ENCODE results near the gene PTPN3.

Gene PTPN3

GRCh38 chr9:109383356-109383755, 114.8 kb downstream of the PTPN3 start:
- Histone ChIP-seq H3K27ac (no peak overlapping the region), H3K36me3 (ENCODE audit: insufficient read depth, low read length) (no peaks in the 10 kb centered on the region), H3K4me3 (no peak overlapping the region), H3K9ac (ENCODE audit: insufficient read length) (no peak overlapping the region), H3K9me3 (ENCODE audit: low read depth, low read length) (no peaks in the 10 kb centered on the region)
- TF ChIP-seq POLR2AphosphoS5 (IDR thresholded peaks at IDR 0.05; ENCODE audit: borderline replicate concordance, low read depth, low read length) (no peak), FOXP2 (optimal IDR thresholded peaks at IDR 0.05; ENCODE audit: control extremely low read depth, extremely low read length, insufficient read depth) (no peak), EZH2 (IDR thresholded peaks at IDR 0.05) (no peak)
- no peak for DNase-seq (ENCODE audit: low read depth, low spot score)

- Histone ChIP-seq H3K9me3 (ENCODE audit: low read depth, low read length) (no peaks in the 10 kb centered on the region), H3K36me3 (ENCODE audit: insufficient read depth, low read length) (no peaks in the 10 kb centered on the region), H3K9ac (ENCODE audit: insufficient read length) (no peak overlapping the region), H3K27ac (no peak overlapping the region), H3K4me3 (no peak overlapping the region)
- DNase-seq (ENCODE audit: low read depth, low spot score) = no peak
- no peak for TF ChIP-seq POLR2AphosphoS5 (IDR thresholded peaks at IDR 0.05; ENCODE audit: borderline replicate concordance, low read depth, low read length)
- no peak for TF ChIP-seq FOXP2 (optimal IDR thresholded peaks at IDR 0.05; ENCODE audit: control extremely low read depth, extremely low read length, insufficient read depth)
- no peak for TF ChIP-seq EZH2 (IDR thresholded peaks at IDR 0.05)
Measured at GRCh38 chr9:109382585-109382984, 115.5 kb downstream of the PTPN3 start.

- DNase-seq (ENCODE audit: low read depth, low spot score) = no peak
- Histone ChIP-seq H3K36me3 (ENCODE audit: insufficient read depth, low read length) (no peaks in the 10 kb centered on the region), H3K4me3 (no peak overlapping the region), H3K9me3 (ENCODE audit: low read depth, low read length) (no peaks in the 10 kb centered on the region), H3K27ac (no peak overlapping the region), H3K9ac (ENCODE audit: insufficient read length) (no peak overlapping the region)
- TF ChIP-seq FOXP2 (optimal IDR thresholded peaks at IDR 0.05; ENCODE audit: control extremely low read depth, extremely low read length, insufficient read depth) = no peak
- TF ChIP-seq POLR2AphosphoS5 (IDR thresholded peaks at IDR 0.05; ENCODE audit: borderline replicate concordance, low read depth, low read length) = no peak
- TF ChIP-seq EZH2 (IDR thresholded peaks at IDR 0.05) = no peak
Measured at GRCh38 chr9:109382182-109382581, 115.9 kb downstream of the PTPN3 start.

GRCh38 chr9:109381011-109381729, 116.9 kb downstream of the PTPN3 start:
- Histone ChIP-seq H3K27ac (no peak overlapping the region), H3K9me3 (ENCODE audit: low read depth, low read length) (no peaks in the 10 kb centered on the region), H3K9ac (ENCODE audit: insufficient read length) (no peak overlapping the region), H3K4me3 (no peak overlapping the region), H3K36me3 (ENCODE audit: insufficient read depth, low read length) (no peaks in the 10 kb centered on the region)
- DNase-seq (ENCODE audit: low read depth, low spot score) = no peak
- TF ChIP-seq POLR2AphosphoS5 (IDR thresholded peaks at IDR 0.05; ENCODE audit: borderline replicate concordance, low read depth, low read length) (no peak), EZH2 (IDR thresholded peaks at IDR 0.05) (no peak), FOXP2 (optimal IDR thresholded peaks at IDR 0.05; ENCODE audit: control extremely low read depth, extremely low read length, insufficient read depth) (no peak)

GRCh38 chr9:109379513-109379912, 118.6 kb downstream of the PTPN3 start:
- no peaks in the 10 kb centered on the region for H3K36me3 ChIP-seq (ENCODE audit: insufficient read depth, low read length)
- no peak for DNase-seq (ENCODE audit: low read depth, low spot score)
- H3K9me3 ChIP-seq (ENCODE audit: low read depth, low read length) = no peaks in the 10 kb centered on the region
- TF ChIP-seq EZH2 (IDR thresholded peaks at IDR 0.05) (no peak), POLR2AphosphoS5 (IDR thresholded peaks at IDR 0.05; ENCODE audit: borderline replicate concordance, low read depth, low read length) (no peak), FOXP2 (optimal IDR thresholded peaks at IDR 0.05; ENCODE audit: control extremely low read depth, extremely low read length, insufficient read depth) (no peak)
- H3K4me3 ChIP-seq = no peak overlapping the region
- H3K27ac ChIP-seq = no peak overlapping the region
- no peak overlapping the region for H3K9ac ChIP-seq (ENCODE audit: insufficient read length)

- no peak overlapping the region for H3K27ac ChIP-seq
- TF ChIP-seq FOXP2 (optimal IDR thresholded peaks at IDR 0.05; ENCODE audit: control extremely low read depth, extremely low read length, insufficient read depth) = no peak
- DNase-seq (ENCODE audit: low read depth, low spot score) = no peak
Measured at GRCh38 chr9:109378316-109378715, 119.8 kb downstream of the PTPN3 start.

GRCh38 chr9:109372246-109372645, 125.9 kb downstream of the PTPN3 start:
- H3K4me3 ChIP-seq = no peak overlapping the region
- no peak overlapping the region for H3K27ac ChIP-seq
- TF ChIP-seq POLR2AphosphoS5 (IDR thresholded peaks at IDR 0.05; ENCODE audit: borderline replicate concordance, low read depth, low read length) (no peak), FOXP2 (optimal IDR thresholded peaks at IDR 0.05; ENCODE audit: control extremely low read depth, extremely low read length, insufficient read depth) (no peak), EZH2 (IDR thresholded peaks at IDR 0.05) (no peak)
- no peak for DNase-seq (ENCODE audit: low read depth, low spot score)
- H3K9me3 ChIP-seq (ENCODE audit: low read depth, low read length) = no peaks in the 10 kb centered on the region
- H3K36me3 ChIP-seq (ENCODE audit: insufficient read depth, low read length) = no peaks in the 10 kb centered on the region
- H3K9ac ChIP-seq (ENCODE audit: insufficient read length) = no peak overlapping the region

More at GRCh38 chr9:109378316-109378715, 119.8 kb downstream of the PTPN3 start:
- no peaks in the 10 kb centered on the region for H3K36me3 ChIP-seq (ENCODE audit: insufficient read depth, low read length)
- no peak overlapping the region for H3K9ac ChIP-seq (ENCODE audit: insufficient read length)
- no peaks in the 10 kb centered on the region for H3K9me3 ChIP-seq (ENCODE audit: low read depth, low read length)
- H3K4me3 ChIP-seq = no peak overlapping the region

GRCh38 chr9:109371374-109371773, 126.7 kb downstream of the PTPN3 start:
- no peak overlapping the region for H3K4me3 ChIP-seq
- H3K9me3 ChIP-seq (ENCODE audit: low read depth, low read length) = no peaks in the 10 kb centered on the region
- no peak for TF ChIP-seq FOXP2 (optimal IDR thresholded peaks at IDR 0.05; ENCODE audit: control extremely low read depth, extremely low read length, insufficient read depth)
- no peak for TF ChIP-seq POLR2AphosphoS5 (IDR thresholded peaks at IDR 0.05; ENCODE audit: borderline replicate concordance, low read depth, low read length)
- no peak for TF ChIP-seq EZH2 (IDR thresholded peaks at IDR 0.05)
- no peak overlapping the region for H3K9ac ChIP-seq (ENCODE audit: insufficient read length)
- DNase-seq (ENCODE audit: low read depth, low spot score) = no peak
- H3K27ac ChIP-seq = no peak overlapping the region
- H3K36me3 ChIP-seq (ENCODE audit: insufficient read depth, low read length) = no peaks in the 10 kb centered on the region

GRCh38 chr9:109369285-109369684, 128.8 kb downstream of the PTPN3 start:
- Histone ChIP-seq H3K4me3 (no peak overlapping the region), H3K36me3 (ENCODE audit: insufficient read depth, low read length) (no peaks in the 10 kb centered on the region), H3K9me3 (ENCODE audit: low read depth, low read length) (no peaks in the 10 kb centered on the region), H3K9ac (ENCODE audit: insufficient read length) (no peak overlapping the region), H3K27ac (no peak overlapping the region)
- no peak for TF ChIP-seq EZH2 (IDR thresholded peaks at IDR 0.05)
- no peak for TF ChIP-seq POLR2AphosphoS5 (IDR thresholded peaks at IDR 0.05; ENCODE audit: borderline replicate concordance, low read depth, low read length)
- TF ChIP-seq FOXP2 (optimal IDR thresholded peaks at IDR 0.05; ENCODE audit: control extremely low read depth, extremely low read length, insufficient read depth) = no peak
- DNase-seq (ENCODE audit: low read depth, low spot score) = no peak

All from SK-N-MC (cell line).